Right ventricle myocardium inferior (tissue), 1 donor: ENCODE data around the gene RFT1. TPM values are rescaled to one million over a fixed set of nuclear protein-coding genes. Genes with fewer than 3 reads are reported as not detected.

Experiments used
- ATAC-seq: fragments of 200-7000 bp; cut with Tn5 transposase; one replicate; pipeline ENCODE4 v1.9.1; 2020; ENCODE audit warnings: mild to moderate bottlenecking, moderate library complexity
- DNase-seq: peaks from one replicate; pipeline ENCODE4 v3.0.0; 2021; ENCODE audit errors: missing footprints
- intact Hi-C: fragments of 100-400 bp; cut with DNase I; formaldehyde crosslinking; loops from one replicate; pipeline ENCODE4 v1.11.0; 2022
- total RNA-seq: library from RNA; stranded (reverse); fragmentation: NEBNext Ultra II Directional; extraction: Animal tissue kit (Norgen Biotek cat#: 25700); gene quantifications from one replicate; pipeline ENCODE4 v1.2.1, GENCODE V29; 2021
- donor health status: DM: no; HTN: yes; CAD: no; lungs with severe emphysema.

Gene RFT1
- total RNA-seq, 1 donor from 2014 or later, result 11.0 TPM

GRCh38 chr3:53164911-53165310 is 34.7 kb upstream of the RFT1 start:
- intact Hi-C loops, result no loop called here
- DNase-seq (no peak), ATAC-seq (no peak)

DNA sequence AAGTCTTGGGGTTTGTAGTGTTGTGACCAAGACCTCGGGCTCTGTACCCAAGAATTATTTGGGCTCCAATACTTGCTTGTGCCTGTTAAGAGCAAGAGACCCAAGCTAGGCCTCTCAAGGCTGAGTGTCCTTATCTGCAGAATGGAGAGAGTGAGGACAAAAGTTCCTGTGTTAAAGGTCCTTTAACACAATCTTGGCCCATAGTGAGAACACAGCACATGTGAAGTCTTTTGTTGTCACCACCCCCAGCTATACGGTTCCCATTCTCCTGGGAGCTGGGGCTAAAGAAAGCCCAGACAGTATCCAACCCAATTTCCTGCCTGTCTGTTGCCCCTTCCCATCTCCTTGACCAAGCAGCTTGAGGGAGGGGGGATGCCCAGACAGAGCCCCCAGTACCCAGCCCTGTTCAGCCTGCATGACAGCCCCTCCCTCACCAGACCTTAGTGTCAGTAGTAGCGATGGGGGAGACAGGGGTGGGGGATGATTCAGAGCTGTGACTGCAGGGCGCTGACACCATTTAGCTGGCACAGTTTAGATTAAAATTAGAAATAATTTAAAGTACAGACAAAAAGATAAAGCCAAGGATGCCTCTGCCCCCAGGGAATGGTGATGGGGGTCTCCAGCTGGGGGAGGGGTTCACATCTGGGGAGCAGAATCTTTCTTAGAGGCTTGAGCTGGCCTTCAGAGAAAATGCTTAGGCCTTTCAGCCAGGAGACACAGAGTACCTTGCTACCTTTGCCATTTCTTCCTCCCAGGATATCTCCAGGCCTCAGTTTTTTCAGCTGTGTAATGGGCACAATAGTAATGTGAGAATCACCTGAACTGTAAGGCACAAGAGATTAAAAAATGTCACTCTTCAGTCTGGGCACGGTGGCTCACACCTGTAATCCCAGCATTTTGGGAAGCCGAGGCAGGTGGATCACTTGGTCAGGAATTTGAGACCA is 33.5 kb upstream of the RFT1 start:
- no peak for ATAC-seq
- DNase-seq, result no peak
- intact Hi-C loops, result no loop called here

- DNase-seq (no peak), ATAC-seq (no peak)
- intact Hi-C loops, result no loop called here
These were observed 32.6 kb upstream of the RFT1 start for GRCh38 chr3:53162672-53163443.

DNA sequence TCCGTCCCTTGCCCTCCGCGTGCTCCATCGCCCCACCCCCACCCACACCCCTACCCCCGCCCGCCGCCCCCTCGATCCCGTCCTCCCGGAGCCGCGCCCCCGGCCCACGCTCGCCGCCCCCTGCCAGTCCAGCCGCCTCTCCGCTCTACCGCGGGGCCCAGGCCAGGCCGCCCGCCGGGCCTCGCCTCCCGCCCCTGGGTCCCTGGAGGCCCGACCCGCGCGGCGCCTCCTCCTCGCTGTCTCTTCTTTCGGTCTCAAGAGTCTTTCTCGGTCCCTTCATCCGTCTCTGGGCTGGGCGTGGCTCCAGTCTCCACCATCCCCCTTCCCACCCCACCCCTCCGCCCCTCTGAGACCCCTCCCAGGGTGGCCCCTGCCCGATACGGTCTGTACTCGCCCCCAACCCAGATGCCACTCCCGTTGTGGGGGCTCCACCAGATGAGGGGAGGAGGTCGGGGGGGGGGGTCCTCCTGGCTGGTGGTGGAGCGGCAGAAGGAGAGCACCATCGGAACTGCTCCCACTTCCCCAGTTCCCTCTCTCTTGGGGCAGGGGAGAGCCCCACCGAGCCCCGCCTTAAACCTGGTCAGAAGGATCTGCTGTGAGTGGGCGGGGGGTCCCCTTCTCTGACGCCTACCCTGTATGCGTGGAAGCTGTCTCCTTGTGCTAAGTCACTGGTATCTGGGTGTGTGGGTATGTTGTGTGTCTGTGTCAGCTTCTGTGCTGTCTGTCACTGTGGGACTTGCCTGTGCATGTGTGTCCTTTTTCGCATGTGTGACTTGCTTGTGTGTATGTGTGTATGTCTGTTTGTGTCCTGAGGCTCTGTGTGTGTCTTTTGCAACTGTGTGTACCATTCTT is 31.8 kb upstream of the RFT1 start:
- DNase-seq (no peak), ATAC-seq (no peak)
- intact Hi-C loops, result loop anchor here (2.0 kb wide), 1 partner anchor 31 kb away; the partner anchor contains the start of gene RFT1

GRCh38 chr3:53161450-53161819 is 31.2 kb upstream of the RFT1 start:
- DNase-seq, result peak; percentile 80
- intact Hi-C loops, result loop anchor here (2.0 kb wide), 1 partner anchor 31 kb away; the partner anchor contains the start of gene RFT1
- ATAC-seq, result no peak

GRCh38 chr3:53160660-53161449 is 30.6 kb upstream of the RFT1 start, which contains the start of gene PRKCD:
PRKCD (plus strand) TSS chr3:53161209; CDS start chr3:53178423, 17,214 bp downstream.
- intact Hi-C loops, result loop anchor here (2.0 kb wide), 1 partner anchor 30 kb away; the partner anchor contains the start of gene RFT1
- DNase-seq (peak; percentile 90), ATAC-seq (peak; percentile 90)

DNA sequence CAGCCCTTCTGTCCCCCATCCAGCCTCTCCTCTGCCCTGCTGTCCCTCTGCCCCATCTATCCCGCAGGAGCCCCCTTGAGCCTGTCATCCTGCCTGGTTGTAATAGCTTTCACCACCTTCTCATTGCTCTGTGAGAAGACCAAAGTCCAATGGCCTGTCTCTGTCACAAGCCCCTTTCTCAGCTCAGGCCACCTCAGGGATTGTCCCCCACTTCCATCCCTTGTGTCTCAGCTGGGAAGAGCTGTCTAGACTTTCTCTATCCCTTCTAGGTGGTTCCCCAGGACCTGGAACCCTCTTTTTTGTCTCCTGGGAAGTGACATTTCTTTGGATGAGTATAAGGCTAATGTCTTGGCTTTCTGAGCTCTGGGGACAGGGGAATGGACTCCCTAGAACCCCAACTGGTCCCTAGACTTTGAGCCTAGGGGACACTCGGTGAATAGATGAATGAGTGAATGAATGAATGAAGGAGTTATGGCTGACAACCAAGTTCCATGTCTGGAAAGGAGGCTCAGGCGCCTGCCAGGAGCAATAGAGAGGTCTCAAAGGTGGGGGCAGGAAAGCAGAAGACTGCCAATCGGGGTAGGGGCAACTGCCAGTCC is 29.9 kb upstream of the RFT1 start:
- intact Hi-C loops, result loop anchor here (2.0 kb wide), 1 partner anchor 29 kb away; the partner anchor contains the start of gene RFT1
- no peak for DNase-seq
- no peak for ATAC-seq

GRCh38 chr3:53159156-53160060 is 29.2 kb upstream of the RFT1 start:
- DNase-seq, result no peak
- intact Hi-C loops, result loop anchor here (2.0 kb wide), 1 partner anchor 29 kb away; the partner anchor contains the start of gene RFT1
- ATAC-seq, result no peak

- intact Hi-C loops, result no loop called here
- DNase-seq, result no peak
- no peak for ATAC-seq
These were observed 28.5 kb upstream of the RFT1 start for GRCh38 chr3:53158765-53159155.

DNA sequence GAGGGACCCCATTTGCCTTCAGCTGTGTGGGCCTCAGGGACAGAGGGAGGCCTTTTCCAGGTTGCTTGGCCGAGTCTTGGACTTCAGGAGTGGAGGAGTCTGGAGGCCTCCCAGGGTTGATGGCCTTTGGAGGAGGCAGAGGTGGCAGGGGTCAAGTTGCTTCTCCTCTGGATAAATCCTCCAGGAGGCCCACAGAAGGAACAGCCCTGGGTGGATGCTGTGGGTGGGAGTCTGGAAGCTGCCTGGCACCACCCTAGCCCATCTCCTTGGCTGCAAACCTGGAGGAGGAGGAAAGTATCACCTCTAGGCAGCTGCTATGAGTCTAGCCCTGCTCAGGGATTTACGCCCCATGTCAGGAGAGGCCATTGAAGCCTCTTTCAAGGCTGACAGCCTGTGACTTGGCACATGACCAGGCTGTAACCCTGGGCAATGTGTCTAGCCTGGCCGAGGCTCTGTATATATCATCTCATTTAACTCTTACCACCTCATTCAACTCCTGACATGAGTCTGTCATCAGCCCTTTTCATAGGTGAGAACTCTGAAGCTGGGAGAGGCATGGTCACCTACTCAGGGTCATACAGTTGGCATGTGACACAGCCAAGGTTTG is 27.8 kb upstream of the RFT1 start:
- DNase-seq (no peak), ATAC-seq (no peak)
- intact Hi-C loops, result no loop called here

- DNase-seq (no peak), ATAC-seq (no peak)
- intact Hi-C loops, result no loop called here
These were observed 26.2 kb upstream of the RFT1 start for GRCh38 chr3:53156368-53156834.

- intact Hi-C loops, result no loop called here
- DNase-seq, result no peak
- ATAC-seq, result no peak
These were observed 25.5 kb upstream of the RFT1 start for GRCh38 chr3:53155760-53156159.

DNA sequence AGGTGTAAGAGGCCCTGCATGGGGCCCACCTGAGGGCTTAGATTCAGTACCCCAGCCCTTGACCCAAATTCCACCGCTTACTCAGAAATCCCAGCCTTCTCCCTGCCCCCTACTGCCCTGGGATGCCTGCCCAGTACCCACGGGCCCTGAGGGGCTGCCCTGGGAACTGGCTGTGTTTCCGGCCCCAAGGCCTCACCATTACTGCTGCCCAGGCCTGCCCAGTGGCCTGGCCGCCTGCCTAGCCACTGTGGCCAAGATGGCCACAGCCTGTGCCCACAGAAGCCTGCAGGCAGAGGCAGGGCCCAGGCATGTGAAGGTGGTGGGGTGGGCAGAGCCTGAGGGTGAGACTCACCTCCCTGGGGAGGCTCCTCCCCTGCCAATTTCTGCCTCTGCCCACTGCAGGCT is 24.6 kb upstream of the RFT1 start:
- intact Hi-C loops, result no loop called here
- ATAC-seq (no peak), DNase-seq (no peak)

DNA sequence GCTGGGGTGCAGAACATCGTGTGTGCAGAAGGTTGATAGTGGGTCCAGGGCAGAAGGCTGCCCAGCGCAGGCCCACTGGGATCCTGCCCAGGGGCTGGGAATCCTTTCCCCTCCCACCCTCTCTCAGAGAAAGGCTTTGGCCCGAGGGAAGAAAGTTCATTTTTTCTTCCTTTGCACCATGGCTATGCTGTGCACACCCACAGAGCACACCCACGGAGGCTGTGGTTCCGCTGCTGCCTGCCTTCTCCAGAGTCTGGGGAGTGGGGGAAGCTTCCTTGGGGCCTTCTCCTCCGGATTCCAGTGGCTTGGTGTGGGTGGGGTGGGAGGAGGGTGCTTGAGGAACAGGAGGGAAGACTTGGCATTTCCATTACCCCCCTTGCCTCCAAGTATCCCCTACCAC is 23.7 kb upstream of the RFT1 start:
- ATAC-seq (no peak), DNase-seq (no peak)
- intact Hi-C loops, result no loop called here

DNA sequence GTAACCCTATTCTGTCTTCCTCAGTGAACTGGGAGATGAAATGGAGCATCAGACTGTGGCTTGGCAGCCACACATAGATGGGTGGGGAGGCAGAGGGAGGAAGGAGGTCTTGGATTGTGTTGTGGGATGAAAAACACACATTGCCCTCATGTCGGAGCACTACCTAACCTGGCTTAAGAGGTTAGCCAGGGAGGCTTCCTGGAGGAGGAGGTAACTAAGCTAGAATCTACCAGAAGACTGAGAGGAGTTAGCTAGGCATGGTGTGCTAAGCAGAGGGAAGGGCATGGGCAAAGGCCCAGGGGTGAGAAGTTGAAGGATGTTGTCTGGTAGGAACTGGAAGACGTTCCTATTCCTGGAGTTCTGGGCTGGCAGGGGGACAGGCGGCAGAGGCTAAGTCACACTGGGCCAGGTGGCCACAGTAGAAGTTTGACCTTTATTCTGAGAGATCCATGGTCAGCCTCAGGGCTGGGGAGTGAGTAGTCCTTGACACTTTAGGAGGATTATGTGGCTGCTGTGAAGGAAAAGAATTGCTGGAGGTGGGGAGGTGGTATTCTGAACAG is 23.1 kb upstream of the RFT1 start:
- intact Hi-C loops, result no loop called here
- ATAC-seq, result no peak

More for the DNA sequence above, 23.1 kb upstream of the RFT1 start:
- DNase-seq, result no peak
